Cardiac fibroblast (primary cell): Measurements from ENCODE around the gene DIP2C.
"Not testable (repeated sequence)": the region's sequence is repeated elsewhere in the genome, so short reads cannot be mapped to it uniquely, and the experiment has no call there.

Experiments
- DNase-seq, 2 donors: peaks; one replicate each; pipeline versions ENCODE4 v3.0.0 to v3.0.0-alpha.2; 2010; ENCODE audit warnings: low read depth in 2 of 2
- H3K4me3 ChIP-seq, 2 donors: replicated peaks in 1 of 2; 1 replicate in 1 of 2; 2 replicates in 1 of 2; pipeline ENCODE4 v1.5.1; 2011; ENCODE audit warnings: low read depth in 2 of 2, low read length in 2 of 2, mild to moderate bottlenecking in 2 of 2, moderate library complexity in 1 of 2
- TF ChIP-seq, protein P1 (sequence below): IDR thresholded peaks from one replicate; pipeline ENCODE4 v1.5.1; 2011; ENCODE audit warnings: low read depth, mild to moderate bottlenecking, low read length, inconsistent platforms

DIP2C gene

GRCh38 chr10:636769-637168 lies 52.7 kb downstream of the DIP2C start:
- H3K4me3 ChIP-seq = no peak overlapping the region
- DNase-seq = no peak
- TF ChIP-seq, protein P1, sequence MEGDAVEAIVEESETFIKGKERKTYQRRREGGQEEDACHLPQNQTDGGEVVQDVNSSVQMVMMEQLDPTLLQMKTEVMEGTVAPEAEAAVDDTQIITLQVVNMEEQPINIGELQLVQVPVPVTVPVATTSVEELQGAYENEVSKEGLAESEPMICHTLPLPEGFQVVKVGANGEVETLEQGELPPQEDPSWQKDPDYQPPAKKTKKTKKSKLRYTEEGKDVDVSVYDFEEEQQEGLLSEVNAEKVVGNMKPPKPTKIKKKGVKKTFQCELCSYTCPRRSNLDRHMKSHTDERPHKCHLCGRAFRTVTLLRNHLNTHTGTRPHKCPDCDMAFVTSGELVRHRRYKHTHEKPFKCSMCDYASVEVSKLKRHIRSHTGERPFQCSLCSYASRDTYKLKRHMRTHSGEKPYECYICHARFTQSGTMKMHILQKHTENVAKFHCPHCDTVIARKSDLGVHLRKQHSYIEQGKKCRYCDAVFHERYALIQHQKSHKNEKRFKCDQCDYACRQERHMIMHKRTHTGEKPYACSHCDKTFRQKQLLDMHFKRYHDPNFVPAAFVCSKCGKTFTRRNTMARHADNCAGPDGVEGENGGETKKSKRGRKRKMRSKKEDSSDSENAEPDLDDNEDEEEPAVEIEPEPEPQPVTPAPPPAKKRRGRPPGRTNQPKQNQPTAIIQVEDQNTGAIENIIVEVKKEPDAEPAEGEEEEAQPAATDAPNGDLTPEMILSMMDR = no peak

DNA sequence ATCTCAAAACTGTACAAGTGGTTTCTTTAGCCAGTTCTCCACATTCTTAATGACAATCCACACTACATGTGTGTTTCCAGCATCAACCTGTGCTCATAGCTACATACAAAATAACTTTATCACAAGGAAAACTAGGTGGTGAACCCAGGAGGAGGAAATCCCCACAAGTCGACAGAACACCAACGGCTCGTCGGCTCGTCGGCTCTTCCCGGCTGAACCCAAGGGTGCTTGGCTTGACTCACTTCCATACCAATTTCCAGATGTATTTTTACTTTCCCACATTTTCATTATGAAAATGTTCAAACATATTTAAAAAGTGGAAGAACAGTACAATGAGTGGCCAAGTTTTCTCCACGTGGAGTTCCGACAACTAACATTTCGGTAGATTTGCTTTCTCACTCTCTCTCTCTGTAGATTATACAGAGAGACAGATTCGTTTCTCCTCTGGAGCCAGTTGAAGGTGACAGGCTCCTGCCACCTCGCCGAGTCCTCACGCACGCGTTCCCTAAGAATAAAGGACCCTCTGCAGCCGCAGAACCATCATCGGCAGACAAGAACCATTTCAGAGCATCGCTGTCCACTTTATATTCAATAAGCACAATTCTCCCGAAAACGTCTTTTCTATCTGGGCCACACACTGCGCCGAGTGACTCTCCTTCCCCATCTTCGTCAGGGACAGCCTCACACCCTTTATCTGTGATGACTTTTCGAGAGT lies 53.3 kb downstream of the DIP2C start:
- DNase-seq = no peak
- no peak overlapping the region for H3K4me3 ChIP-seq
- TF ChIP-seq, protein P1 = no peak

GRCh38 chr10:635088-635861 lies 54.2 kb downstream of the DIP2C start:
- H3K4me3 ChIP-seq = no peak overlapping the region
- no peak for DNase-seq
- TF ChIP-seq, protein P1 = no peak

DNA sequence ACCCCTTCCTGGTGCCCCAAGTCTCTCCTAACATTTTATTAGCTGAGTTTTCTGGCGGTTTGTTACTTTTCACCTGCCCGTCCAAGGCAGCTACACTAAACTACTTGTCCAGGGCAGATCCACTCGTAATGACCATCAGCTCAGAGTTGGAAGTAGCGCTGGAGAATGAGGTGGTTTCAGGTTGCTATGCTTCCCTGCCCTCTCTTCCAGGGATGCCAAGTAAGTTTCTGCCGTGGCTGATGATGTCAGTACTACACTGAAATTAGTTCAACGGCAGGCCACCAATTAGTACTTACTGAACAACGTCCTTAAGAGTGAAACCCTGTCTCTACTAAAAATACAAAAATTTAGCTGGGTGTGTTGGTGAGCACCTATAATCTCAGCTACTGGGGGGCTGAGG lies 55.2 kb downstream of the DIP2C start:
- H3K4me3 ChIP-seq = no peak overlapping the region
- DNase-seq = no peak
- TF ChIP-seq, protein P1 = no peak

GRCh38 chr10:633279-634245 lies 55.9 kb downstream of the DIP2C start:
- no peak for DNase-seq
- TF ChIP-seq, protein P1 = no peak
- no peak overlapping the region for H3K4me3 ChIP-seq

- not testable (repeated sequence) for DNase-seq, H3K4me3 ChIP-seq
Measured at GRCh38 chr10:632807-633177, 56.7 kb downstream of the DIP2C start.

- not testable (repeated sequence) for DNase-seq, H3K4me3 ChIP-seq
Measured at GRCh38 chr10:632155-632806, 57.2 kb downstream of the DIP2C start.
